ENCODE data around the gene GINM1. TPM values are rescaled to one million over a fixed set of nuclear protein-coding genes. Genes with fewer than 3 reads are reported as not detected.

GINM1 gene
- total RNA-seq, 2 donors from 2014 or later: 43.6 to 44.7 TPM

DNA sequence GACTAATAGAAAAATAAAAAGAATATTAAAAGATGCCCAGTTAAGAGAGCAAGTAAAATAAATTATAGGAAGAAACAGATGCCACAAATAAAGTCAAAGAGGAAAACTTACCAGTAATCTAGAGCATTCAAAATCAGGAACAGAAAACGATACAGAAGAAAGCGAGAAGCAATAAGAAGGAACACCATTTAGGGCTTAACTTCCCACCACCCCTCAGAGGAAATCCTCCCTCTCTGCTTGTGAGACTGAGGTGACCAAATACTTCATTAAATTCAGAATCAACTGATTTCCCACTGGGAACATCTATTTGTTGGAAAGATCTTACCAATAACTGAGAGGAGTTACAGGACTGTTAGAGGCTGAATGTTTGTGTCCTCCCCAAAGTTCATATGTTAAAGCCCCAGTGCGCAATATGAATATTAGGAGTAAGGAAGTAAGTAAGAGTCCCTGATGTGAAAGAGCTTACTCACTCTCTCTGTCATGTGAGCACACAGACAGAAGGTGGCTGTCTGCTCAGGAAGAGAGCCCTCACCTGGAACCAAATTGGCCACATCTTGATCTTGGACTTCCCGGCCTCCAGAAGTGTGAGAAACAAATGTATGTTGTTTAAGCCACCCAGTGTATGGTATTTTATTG is 62.8 kb downstream of the GINM1 start:
- Histone ChIP-seq H3K36me3 (no peaks in the 10 kb centered on the region), H3K4me1 (replicated peaks) (no peaks in the 10 kb centered on the region), H3K9me3 (no peaks in the 10 kb centered on the region), H3K4me3 (no peak overlapping the region), H3K27me3 (replicated peaks; ENCODE audit: insufficient read depth) (no peaks in the 10 kb centered on the region), H3K27ac (no peak overlapping the region)
- TF ChIP-seq POLR2A (IDR thresholded peaks at IDR 0.05): no peak
- no peak for DNase-seq (ENCODE audit: low spot score)
- 93% methylated on average over 4 of the region's 4 CpGs for WGBS
- intact Hi-C loops (cut with DNase I): no loop called here

DNA sequence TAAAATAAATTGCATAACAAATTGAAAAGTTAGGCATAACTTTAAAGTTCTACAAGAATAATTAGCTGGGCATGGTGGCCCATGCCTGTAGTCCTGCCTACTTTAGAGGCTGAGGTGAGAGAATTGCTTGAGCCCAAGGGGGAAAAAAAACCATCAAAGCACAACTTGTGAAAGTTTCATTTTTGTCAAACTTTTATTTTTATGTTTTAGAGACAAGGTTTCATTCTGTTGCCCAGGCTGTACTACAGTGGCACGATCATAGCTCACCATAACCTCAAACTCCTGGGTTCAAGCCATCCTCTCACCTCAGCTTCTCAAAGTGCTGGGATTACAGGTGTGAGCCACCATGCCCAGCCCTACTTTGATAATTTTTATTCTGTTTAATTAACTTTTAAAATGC is 68.1 kb downstream of the GINM1 start:
- H3K4me3 ChIP-seq: no peak overlapping the region
- H3K9me3 ChIP-seq: no peaks in the 10 kb centered on the region
- no peaks in the 10 kb centered on the region for H3K36me3 ChIP-seq
- no peak overlapping the region for H3K27ac ChIP-seq
- 93% methylated on average over 1 of the region's 1 CpG for WGBS
- intact Hi-C loops (cut with DNase I): no loop called here
- H3K27me3 ChIP-seq (replicated peaks; ENCODE audit: insufficient read depth): no peaks in the 10 kb centered on the region
- TF ChIP-seq POLR2A (IDR thresholded peaks at IDR 0.05) (no peak), CTCF (IDR thresholded peaks at IDR 0.05) (no peak), POLR2AphosphoS5 (IDR thresholded peaks at IDR 0.05) (no peak)
- no peak for DNase-seq (ENCODE audit: low spot score)
- no peaks in the 10 kb centered on the region for H3K4me1 ChIP-seq (replicated peaks)

DNA sequence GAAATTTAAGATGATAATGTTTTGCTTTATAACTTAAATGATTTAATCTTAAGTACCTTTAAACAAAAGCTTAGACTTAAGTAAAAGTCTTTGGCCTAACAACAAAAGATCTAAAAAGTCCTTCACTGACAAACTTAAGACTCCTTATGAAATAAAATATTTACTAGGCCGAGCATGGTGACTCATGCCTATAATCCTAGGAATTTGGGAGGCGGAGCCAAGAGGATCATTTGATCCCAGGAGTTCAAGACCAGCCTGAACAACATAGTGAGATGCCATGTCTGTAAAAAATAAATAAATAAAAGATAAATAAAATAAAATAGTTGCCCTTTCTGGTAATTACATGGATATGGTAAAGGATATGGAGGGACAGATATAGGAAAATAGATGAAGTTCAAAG is 69.9 kb downstream of the GINM1 start:
- no peak for DNase-seq (ENCODE audit: low spot score)
- H3K36me3 ChIP-seq: no peaks in the 10 kb centered on the region
- TF ChIP-seq CTCF (IDR thresholded peaks at IDR 0.05): no peak
- TF ChIP-seq POLR2AphosphoS5 (IDR thresholded peaks at IDR 0.05): no peak
- no peak for TF ChIP-seq POLR2A (IDR thresholded peaks at IDR 0.05)
- intact Hi-C loops (cut with DNase I): no loop called here
- no peaks in the 10 kb centered on the region for H3K27me3 ChIP-seq (replicated peaks; ENCODE audit: insufficient read depth)
- H3K27ac ChIP-seq: no peak overlapping the region
- WGBS: 56% methylated on average over 2 of the region's 2 CpGs
- H3K4me1 ChIP-seq (replicated peaks): no peaks in the 10 kb centered on the region
- H3K4me3 ChIP-seq: no peak overlapping the region
- no peaks in the 10 kb centered on the region for H3K9me3 ChIP-seq

Small RNA genes within 50 kb of the gene (small RNA-seq; reads per million reads assigned to genes)
- gene RF00019: 0 reads per million in 2 donors
- 0 reads per million in 2 donors for gene RF00410
- 0 to 2.7 reads per million in 2 donors for gene RNU7-3P

Other genes starting within 250 kb of the GINM1 start
- 10 to 100 TPM; 58.8 to 66.3 TPM for gene TAB2, start 248.7 kb upstream of the GINM1 start, total RNA-seq
- gene SUMO4, start 166.1 kb upstream of the GINM1 start, total RNA-seq: 1 to 10 TPM; 2.0 to 2.4 TPM
- 1 to 10 TPM; 1.5 to 3.5 TPM for gene ZC3H12D, start 81.4 kb upstream of the GINM1 start, total RNA-seq
- 10 to 100 TPM; 23.4 to 27.2 TPM for gene PPIL4, start 20.3 kb upstream of the GINM1 start, total RNA-seq
- gene KATNA1, start 82.3 kb downstream of the GINM1 start, total RNA-seq: 10 to 100 TPM; 12.8 to 25.2 TPM
- 10 to 100 TPM; 28.7 to 44.8 TPM for gene LATS1, start 151.7 kb downstream of the GINM1 start, total RNA-seq
- gene NUP43, start 180.2 kb downstream of the GINM1 start, total RNA-seq: 10 to 100 TPM; 23.6 to 32.9 TPM
- gene PCMT1, start 183.4 kb downstream of the GINM1 start, total RNA-seq: 100 to 1,000 TPM in 1 of 2 donors, 10 to 100 TPM in 1; 77.6 to 114 TPM